ENCODE measurements around the gene ZNRD2.

GRCh38 chr11:65553301-65554001 lies 16.8 kb upstream of the ZNRD2 start:
- TF ChIP-seq CTCF (IDR thresholded peaks at IDR 0.05): no peak
- no peak for TF ChIP-seq EP300 (IDR thresholded peaks at IDR 0.05)
- no peak for TF ChIP-seq POLR2AphosphoS5 (IDR thresholded peaks at IDR 0.05)
- TF ChIP-seq POLR2A (IDR thresholded peaks at IDR 0.05): no peak

Data from upper lobe of left lung (tissue), 4 donors.